Astrocyte (in vitro differentiated cells and primary cell): ENCODE results near the gene HNRNPH2.

Source experiments
- EZH2 ChIP-seq: IDR thresholded peaks from 2 replicates; pipeline ENCODE4 v1.6.1; 2012; ENCODE audit warnings: mild to moderate bottlenecking, low read length, inconsistent platforms; ENCODE audit not compliant: insufficient read depth
- TF ChIP-seq, protein P1 (sequence below): IDR thresholded peaks from 2 replicates; pipeline ENCODE4 v1.5.1; 2011; ENCODE audit warnings: low read depth, mild to moderate bottlenecking, inconsistent platforms, low read length, moderate library complexity; ENCODE audit not compliant: insufficient read depth

- TF ChIP-seq, protein P1, sequence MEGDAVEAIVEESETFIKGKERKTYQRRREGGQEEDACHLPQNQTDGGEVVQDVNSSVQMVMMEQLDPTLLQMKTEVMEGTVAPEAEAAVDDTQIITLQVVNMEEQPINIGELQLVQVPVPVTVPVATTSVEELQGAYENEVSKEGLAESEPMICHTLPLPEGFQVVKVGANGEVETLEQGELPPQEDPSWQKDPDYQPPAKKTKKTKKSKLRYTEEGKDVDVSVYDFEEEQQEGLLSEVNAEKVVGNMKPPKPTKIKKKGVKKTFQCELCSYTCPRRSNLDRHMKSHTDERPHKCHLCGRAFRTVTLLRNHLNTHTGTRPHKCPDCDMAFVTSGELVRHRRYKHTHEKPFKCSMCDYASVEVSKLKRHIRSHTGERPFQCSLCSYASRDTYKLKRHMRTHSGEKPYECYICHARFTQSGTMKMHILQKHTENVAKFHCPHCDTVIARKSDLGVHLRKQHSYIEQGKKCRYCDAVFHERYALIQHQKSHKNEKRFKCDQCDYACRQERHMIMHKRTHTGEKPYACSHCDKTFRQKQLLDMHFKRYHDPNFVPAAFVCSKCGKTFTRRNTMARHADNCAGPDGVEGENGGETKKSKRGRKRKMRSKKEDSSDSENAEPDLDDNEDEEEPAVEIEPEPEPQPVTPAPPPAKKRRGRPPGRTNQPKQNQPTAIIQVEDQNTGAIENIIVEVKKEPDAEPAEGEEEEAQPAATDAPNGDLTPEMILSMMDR: no peak
- no peak for TF ChIP-seq EZH2
These were observed 10.2 kb upstream of the HNRNPH2 start for GRCh38 chrX:101397779-101398178.
